Non-pigmented ciliary epithelial cell (primary cell): ENCODE results near the gene ITGB2.

Experiments
- DNase-seq: peaks from one replicate; pipeline ENCODE4 v3.0.0-alpha.2; 2010; ENCODE audit warnings: low read depth

ITGB2 gene

DNA sequence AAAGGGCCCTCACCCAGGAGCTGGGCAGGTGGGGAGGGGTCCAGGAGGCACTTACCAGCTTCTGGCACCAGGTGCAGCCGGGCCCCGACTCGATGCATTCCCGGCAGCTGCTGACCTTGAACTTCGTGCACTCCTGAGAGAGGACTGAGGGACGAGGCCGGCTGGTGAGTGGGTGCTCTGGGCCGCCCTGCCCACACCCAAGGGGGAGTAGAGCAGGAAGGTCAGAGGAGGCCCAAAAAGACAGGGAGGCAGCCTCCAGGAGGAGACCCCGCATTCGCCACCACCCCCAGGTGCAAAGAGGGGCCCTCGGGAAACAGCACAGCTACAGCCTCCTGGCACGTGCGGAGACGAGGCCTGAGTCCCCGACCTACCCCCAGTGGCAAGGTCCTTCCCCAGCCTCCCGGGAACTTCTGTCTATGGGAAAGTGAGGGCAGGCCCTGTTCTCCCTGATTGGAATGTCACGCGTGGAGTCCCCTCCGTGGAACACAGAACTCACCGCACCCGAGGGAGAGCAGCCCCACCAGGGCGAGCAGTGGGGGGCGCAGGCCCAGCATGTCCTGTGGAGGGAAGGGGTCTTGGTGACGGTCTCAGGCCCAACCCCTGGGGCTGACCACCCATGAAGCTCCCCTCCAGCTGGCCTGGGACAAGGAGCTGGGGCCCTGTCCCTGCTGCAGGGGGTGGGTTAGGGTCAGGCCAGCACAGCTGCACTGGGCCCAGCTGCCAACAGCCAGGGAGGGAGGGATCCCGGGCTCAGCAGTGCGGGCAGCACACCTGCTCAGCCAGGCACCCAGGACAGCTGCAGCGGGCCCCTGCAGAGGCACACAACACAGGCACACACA is 10.3 kb downstream of the ITGB2 start:
- DNase-seq: no peak

- DNase-seq: no peak
These were observed 11.0 kb downstream of the ITGB2 start for GRCh38 chr21:44909719-44910118.

GRCh38 chr21:44908908-44909307 is 11.8 kb downstream of the ITGB2 start:
- no peak for DNase-seq

GRCh38 chr21:44907966-44908895 is 12.5 kb downstream of the ITGB2 start:
- DNase-seq: no peak

DNA sequence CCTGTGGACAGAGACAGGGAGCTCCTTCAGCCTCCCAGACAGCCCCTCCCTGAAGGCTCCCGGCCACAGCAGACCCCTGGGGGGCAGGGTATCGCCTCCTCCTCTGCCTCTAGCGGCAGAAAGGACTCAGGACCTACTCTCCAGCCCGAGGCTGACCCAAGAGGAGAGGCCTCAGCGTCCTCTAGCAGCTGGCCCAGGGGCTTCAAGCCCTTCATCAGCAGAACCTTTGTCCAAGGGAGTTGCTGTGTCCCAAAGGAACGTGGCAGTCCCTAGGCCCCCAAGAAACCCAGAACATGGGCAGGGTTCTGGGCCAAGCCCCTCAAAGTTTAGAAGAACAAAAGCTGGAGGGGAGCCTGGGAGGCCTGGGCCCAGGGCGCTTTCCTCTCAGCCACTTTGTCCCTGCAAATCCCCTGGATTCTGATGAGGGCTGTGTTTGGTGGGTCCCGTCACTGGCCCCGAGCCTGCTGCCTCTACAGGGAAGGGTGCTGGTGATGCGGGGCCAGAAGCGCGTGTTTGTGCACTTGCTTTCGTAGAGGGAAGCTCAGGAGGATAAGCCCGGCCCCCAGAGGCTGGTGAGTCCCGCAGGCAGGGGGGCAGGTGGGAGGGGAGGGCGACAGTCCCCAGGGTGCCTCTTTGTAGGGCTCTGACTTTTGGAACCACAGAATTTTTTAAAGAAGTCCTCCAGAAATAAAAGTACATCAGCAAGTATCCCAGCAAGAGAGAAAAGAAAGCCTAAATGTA is 13.3 kb downstream of the ITGB2 start:
- no peak for DNase-seq

DNA sequence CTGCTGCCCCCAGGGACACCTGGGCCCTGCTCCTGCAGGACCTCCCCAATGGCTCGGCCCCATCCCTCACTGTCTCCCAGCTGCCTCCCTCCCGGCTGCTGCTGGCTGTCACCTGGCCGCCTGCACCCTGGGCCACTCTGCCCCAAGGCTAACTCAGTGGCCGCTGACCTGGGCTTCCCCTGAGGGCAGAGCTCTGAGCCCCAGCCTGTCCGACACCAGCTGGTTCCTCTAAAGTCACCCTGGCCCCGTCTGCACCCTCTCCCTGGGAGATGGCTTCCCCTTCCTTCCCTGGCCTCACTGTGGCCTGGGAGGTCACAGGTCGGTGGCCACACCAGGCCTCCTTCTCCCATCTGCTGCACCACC is 15.0 kb downstream of the ITGB2 start:
- DNase-seq: no peak

DNA sequence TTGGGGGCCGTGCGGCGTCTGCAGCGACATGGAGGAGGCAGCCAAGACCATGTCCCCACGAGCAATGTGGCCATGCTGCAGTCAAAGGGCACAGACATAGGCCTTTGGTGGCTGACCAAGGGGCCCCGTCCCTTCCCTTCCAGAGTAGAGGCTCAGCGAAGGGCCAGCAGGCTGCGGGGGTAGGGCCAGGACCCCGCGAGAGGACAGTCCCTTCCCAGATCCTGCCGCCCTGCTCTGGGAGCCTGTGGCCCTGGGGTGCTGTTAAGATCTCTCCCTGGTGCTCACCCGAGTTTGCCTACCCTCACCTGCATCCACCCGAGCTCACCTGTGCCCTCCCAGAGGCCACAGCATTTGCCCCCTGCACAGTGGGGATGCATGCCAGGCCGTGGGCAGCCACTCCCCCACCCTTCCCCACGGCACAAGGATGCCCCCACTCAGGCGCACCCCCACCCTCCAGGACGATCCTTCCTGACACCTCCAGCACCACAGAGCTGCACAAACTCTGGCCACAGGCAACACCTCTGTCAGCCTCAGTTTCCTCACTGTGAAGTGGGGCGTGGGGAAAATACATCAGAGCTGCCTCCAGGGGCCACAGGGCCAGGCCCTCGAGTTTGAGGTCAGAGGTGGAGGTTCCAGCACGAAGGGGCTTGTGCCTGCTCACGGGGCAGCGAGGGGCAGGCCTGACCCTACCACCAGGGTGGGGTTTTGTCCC is 15.5 kb downstream of the ITGB2 start:
- DNase-seq: no peak

GRCh38 chr21:44904141-44904923 is 16.4 kb downstream of the ITGB2 start:
- no peak for DNase-seq

DNA sequence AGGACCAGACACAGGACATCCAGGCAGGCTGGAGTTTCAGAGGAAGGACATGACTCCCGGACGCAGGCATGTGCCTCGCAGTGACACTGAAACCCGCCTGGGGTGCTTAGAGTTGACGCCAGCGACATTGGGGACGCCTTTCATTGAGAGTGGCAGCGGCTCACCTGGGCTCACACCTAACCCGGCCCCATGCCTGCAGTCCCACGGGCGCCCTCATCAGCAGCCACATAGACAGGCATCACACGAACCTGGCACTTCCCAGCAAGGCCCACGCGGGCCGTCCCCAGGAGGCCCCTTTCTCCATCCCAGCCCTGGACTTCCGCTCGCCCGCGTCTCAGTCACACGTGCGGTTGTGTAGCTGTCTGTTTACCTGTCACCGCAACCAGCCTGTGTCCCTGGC is 17.0 kb downstream of the ITGB2 start:
- no peak for DNase-seq

- no peak for DNase-seq
These were observed 17.5 kb downstream of the ITGB2 start for GRCh38 chr21:44903050-44903685.

DNA sequence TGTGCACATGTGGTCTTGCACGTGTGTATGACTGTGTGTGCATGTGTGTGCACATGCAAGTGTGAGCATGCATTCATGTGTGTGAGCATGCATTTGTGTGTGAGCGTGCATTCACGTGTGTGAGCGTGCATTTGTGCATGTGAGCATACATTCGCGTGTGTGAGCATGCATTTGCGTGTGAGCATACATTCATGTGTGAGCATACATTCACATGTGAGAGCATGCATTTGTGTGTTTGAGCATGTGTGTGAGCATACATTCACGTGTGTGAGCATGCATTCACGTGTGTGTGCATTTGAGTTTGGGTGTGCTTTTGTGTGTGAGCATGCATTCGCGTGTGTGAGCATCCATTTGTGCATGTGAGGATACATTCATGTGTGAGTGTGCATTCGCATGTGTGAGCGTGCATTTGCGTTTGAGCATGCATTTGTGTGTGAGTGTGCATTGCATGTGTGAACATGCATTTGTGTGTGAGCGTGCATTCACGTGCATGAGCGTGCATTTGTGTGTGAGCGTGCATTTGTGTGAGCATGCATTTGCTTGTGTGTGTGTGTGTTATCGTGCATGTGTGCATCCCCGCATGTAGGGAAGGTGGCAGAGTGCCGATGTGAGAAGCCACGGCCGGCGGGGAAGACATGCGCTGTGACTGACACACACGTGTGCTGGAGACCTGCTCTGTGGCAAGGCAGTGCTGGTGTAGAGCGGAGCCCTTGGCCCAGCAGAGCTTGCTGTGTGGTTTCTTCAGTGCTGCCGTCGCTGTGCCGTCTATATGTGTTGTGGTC is 18.2 kb downstream of the ITGB2 start:
- no peak for DNase-seq

- DNase-seq: no peak
These were observed 19.2 kb downstream of the ITGB2 start for GRCh38 chr21:44901391-44902074.

GRCh38 chr21:44900559-44901251 is 20.0 kb downstream of the ITGB2 start:
- DNase-seq: no peak

DNA sequence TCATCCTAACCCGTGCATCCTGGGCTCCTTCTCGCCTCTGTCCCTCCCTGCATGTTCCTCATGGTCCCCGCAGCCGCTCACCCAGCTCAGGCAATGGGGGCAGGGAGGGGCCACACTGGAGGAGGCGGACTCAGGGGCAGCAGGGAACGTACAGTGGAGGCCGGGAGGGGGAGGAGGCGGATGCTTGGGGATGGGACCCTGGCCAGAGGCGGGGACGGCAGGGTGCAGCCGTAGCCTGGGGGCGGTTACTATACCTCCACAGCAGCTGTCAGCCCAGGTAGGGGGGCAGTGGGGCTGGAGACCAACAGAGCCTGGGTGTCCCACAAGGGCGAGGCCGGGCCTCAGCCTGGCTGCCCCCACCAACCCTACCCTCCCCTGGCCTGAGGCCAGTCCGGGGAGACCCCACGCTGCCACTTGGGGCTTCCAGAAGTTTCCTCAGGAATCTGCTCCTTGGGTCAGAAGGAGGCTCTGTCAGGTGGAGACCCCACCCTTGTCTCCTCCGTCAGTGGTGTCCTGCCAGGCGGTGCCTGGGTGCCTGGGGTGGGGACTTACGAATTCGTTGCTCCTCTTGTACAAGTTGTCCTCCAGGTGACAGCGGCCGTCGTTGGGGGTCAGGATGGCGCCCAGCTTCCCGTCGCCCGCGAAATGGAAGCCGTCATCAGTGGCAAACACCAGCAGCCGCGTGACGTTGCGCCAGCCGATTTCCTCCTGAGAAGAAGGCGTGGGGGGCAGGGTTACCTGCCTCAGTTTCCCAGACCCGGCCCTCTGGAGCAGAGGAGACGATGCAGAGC is 20.7 kb downstream of the ITGB2 start:
- DNase-seq: no peak

GRCh38 chr21:44898851-44899767 is 21.6 kb downstream of the ITGB2 start:
- no peak for DNase-seq

- DNase-seq: no peak
These were observed 22.6 kb downstream of the ITGB2 start for GRCh38 chr21:44898011-44898488.
